Measurements from ENCODE around the gene CDK11B. TPM values are rescaled to one million over a fixed set of nuclear protein-coding genes. Genes with fewer than 3 reads are reported as not detected.

The CDK11B gene
- total and polyA plus RNA-seq, 2 of the 8 experiments (the other 6 are each of a cell fraction or from before 2014, with no cell fraction given) = 11.1 to 31.9 TPM

GRCh38 chr1:1625404-1625775 is 33.4 kb downstream of the CDK11B start:
- Histone ChIP-seq H2BK20ac (ENCODE audit: low read length) (no peak overlapping the region), H3K23me2 (ENCODE audit: low read depth, low read length) (peaks cover 6% of the 10 kb centered on the region; the same call in 1 of the 2 replicates), H3K18ac (ENCODE audit: extremely low read depth, low read length) (no peak overlapping the region), H3K14ac (ENCODE audit: insufficient read length) (no peak overlapping the region), H3K4me3 (ENCODE audit: extremely low read depth in 1 of 4, insufficient read depth in 2 of 4, low read depth in 3 of 4, low read length in 4 of 4) (no peak overlapping the region), H3K4me1 (replicated peaks in 1 of 4; ENCODE audit: control insufficient read depth in 3 of 4, insufficient read depth in 4 of 4, low read length in 3 of 4) (peaks cover 0 to 6% (median 2%) of the 10 kb centered on the region in 4 experiments; a peak in 4 of 7 replicates), H2BK5ac (ENCODE audit: low read depth, low read length) (no peak overlapping the region), H2BK15ac (ENCODE audit: low read length) (no peak overlapping the region), H4K91ac (replicated peaks; ENCODE audit: insufficient read length, low read length) (no peak overlapping the region), H4K20me1 (replicated peaks in 1 of 2; ENCODE audit: control insufficient read depth in 1 of 2, insufficient read depth in 2 of 2, low read length in 2 of 2) (peaks cover 0 to 13% of the 10 kb centered on the region in 2 experiments), H3K79me1 (ENCODE audit: low read depth, low read length) (no peaks in the 10 kb centered on the region; the same call in 1 of the 2 replicates), H3K56ac (replicated peaks; ENCODE audit: insufficient read length, low read depth, low read length) (no peak overlapping the region), H2AK5ac (ENCODE audit: low read depth, low read length) (no peak overlapping the region), H3K4ac (replicated peaks; ENCODE audit: insufficient read length, low read depth, low read length) (no peak overlapping the region), H2BK12ac (ENCODE audit: low read depth, low read length) (no peak overlapping the region), H3K36me3 (ENCODE audit: control insufficient read depth in 2 of 4, insufficient read depth in 4 of 4, low read length in 3 of 4) (no peaks in the 10 kb centered on the region), H3K23ac (ENCODE audit: insufficient read length) (no peak overlapping the region), H4K5ac (ENCODE audit: insufficient read length, low read depth, low read length) (no peak overlapping the region), H3K27ac (ENCODE audit: low read depth, low read length) (no peak overlapping the region), H3K9ac (replicated peaks in 1 of 4; ENCODE audit: extremely low read depth in 1 of 4, low read depth in 3 of 4, low read length in 3 of 4) (no peak overlapping the region), H3K27me3 (replicated peaks in 1 of 4; ENCODE audit: control insufficient read depth in 3 of 4, extremely low read depth in 1 of 4, insufficient read depth in 3 of 4, low read length in 3 of 4) (peaks cover 0 to 4% (median under 1%) of the 10 kb centered on the region in 4 experiments; a peak in 3 of 7 replicates), H3K9me3 (ENCODE audit: insufficient read depth in 2 of 2, low read depth in 1 of 2, low read length in 1 of 2) (no peaks in the 10 kb centered on the region), H3K79me2 (ENCODE audit: control insufficient read depth in 1 of 2, insufficient read depth in 2 of 2, low read length in 2 of 2) (no peaks in the 10 kb centered on the region), H2BK120ac (replicated peaks; ENCODE audit: low read depth, low read length) (no peak overlapping the region), H3K4me2 (ENCODE audit: insufficient read depth in 1 of 2, low read depth in 2 of 2, low read length in 2 of 2) (no peak overlapping the region), H2AFZ (ENCODE audit: low read length) (no peak overlapping the region), H4K8ac (ENCODE audit: extremely low read depth, insufficient read depth, low read length) (no peak overlapping the region)
- 95% methylated on average over 23 of the region's 28 CpGs; no CpG with 5 or more reads in 1 of the 2 experiments for WGBS, 2 experiments (ENCODE audit: extremely low coverage in 1 of 2, insufficient coverage in 1 of 2, insufficient read length in 1 of 2, insufficient replicate concordance in 2 of 2, low coverage in 1 of 2, low lambda C conversion rate in 2 of 2, missing lambda C conversion rate in 1 of 2)
- POLR2A ChIA-PET (ENCODE audit: partially characterized antibody) = interaction anchor here (0.7 to 1.7 kb wide), 2 partner anchors 10 to 289 kb away, joined by 3 to 4 read pairs; partner anchors contain the start of gene MIB2
- CTCF ChIA-PET (ENCODE audit: partially characterized antibody) = interaction anchor here (0.6 kb wide), 1 partner anchor 50 kb away, joined by 3 read pairs; no protein-coding TSS in a partner anchor
- DNase-seq (ENCODE audit: low read depth in 1 of 2, low spot score in 2 of 2) (no peak), FAIRE-seq (no peak)
- no peak for TF ChIP-seq ATF2 (IDR thresholded peaks at IDR 0.05; ENCODE audit: low read length)
- no peak for TF ChIP-seq TAF1 (IDR thresholded peaks at IDR 0.05; ENCODE audit: low read depth, low read length)
- TF ChIP-seq, protein P1, sequence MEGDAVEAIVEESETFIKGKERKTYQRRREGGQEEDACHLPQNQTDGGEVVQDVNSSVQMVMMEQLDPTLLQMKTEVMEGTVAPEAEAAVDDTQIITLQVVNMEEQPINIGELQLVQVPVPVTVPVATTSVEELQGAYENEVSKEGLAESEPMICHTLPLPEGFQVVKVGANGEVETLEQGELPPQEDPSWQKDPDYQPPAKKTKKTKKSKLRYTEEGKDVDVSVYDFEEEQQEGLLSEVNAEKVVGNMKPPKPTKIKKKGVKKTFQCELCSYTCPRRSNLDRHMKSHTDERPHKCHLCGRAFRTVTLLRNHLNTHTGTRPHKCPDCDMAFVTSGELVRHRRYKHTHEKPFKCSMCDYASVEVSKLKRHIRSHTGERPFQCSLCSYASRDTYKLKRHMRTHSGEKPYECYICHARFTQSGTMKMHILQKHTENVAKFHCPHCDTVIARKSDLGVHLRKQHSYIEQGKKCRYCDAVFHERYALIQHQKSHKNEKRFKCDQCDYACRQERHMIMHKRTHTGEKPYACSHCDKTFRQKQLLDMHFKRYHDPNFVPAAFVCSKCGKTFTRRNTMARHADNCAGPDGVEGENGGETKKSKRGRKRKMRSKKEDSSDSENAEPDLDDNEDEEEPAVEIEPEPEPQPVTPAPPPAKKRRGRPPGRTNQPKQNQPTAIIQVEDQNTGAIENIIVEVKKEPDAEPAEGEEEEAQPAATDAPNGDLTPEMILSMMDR (IDR thresholded peaks at IDR 0.05; ENCODE audit: control extremely low read depth in 1 of 3, insufficient read depth in 1 of 3, low read depth in 1 of 3, low read length in 3 of 3) = no peak
- no peak for TF ChIP-seq POU5F1 (IDR thresholded peaks at IDR 0.05; ENCODE audit: low read depth, low read length)
- no peak for TF ChIP-seq SIRT6 (IDR thresholded peaks at IDR 0.05; ENCODE audit: low read length)
- no peak for TF ChIP-seq CBX8 (IDR thresholded peaks at IDR 0.05; ENCODE audit: borderline replicate concordance, low read depth, low read length)
- TF ChIP-seq RXRA (IDR thresholded peaks at IDR 0.05; ENCODE audit: insufficient read depth, low read depth, low read length) = no peak
- no peak for TF ChIP-seq SUZ12 (IDR thresholded peaks at IDR 0.05; ENCODE audit: low read length)
- TF ChIP-seq TAF7 (optimal IDR thresholded peaks at IDR 0.05; ENCODE audit: borderline replicate concordance, low read depth, low read length) = no peak
- no peak for TF ChIP-seq EGR1 (IDR thresholded peaks at IDR 0.05; ENCODE audit: borderline replicate concordance, low read depth, low read length)
